ENCODE measurements around the gene PTPN14. TPM values are rescaled to one million over a fixed set of nuclear protein-coding genes. Genes with fewer than 3 reads are reported as not detected.
"Not testable (repeated sequence)": the region's sequence is repeated elsewhere in the genome, so short reads cannot be mapped to it uniquely, and the experiment has no call there.

PTPN14 gene
- polyA plus RNA-seq, 1 donor from 2014 or later = 0.08 TPM

GRCh38 chr1:214494179-214494578 lies 57.2 kb downstream of the PTPN14 start:
- H3K4me1 Mint-ChIP-seq, H3K4me3 Mint-ChIP-seq, H3K27ac Mint-ChIP-seq, H3K9me3 Mint-ChIP-seq, H3K36me3 Mint-ChIP-seq, H3K27me3 Mint-ChIP-seq: not testable (repeated sequence)

GRCh38 chr1:214493126-214493796 lies 58.1 kb downstream of the PTPN14 start:
- Mint-ChIP-seq H3K27me3 (peaks cover 2% of the 10 kb centered on the region), H3K4me3 (no peak overlapping the region), H3K27ac (no peak overlapping the region), H3K9me3 (no peaks in the 10 kb centered on the region), H3K4me1 (no peaks in the 10 kb centered on the region), H3K36me3 (no peaks in the 10 kb centered on the region)

DNA sequence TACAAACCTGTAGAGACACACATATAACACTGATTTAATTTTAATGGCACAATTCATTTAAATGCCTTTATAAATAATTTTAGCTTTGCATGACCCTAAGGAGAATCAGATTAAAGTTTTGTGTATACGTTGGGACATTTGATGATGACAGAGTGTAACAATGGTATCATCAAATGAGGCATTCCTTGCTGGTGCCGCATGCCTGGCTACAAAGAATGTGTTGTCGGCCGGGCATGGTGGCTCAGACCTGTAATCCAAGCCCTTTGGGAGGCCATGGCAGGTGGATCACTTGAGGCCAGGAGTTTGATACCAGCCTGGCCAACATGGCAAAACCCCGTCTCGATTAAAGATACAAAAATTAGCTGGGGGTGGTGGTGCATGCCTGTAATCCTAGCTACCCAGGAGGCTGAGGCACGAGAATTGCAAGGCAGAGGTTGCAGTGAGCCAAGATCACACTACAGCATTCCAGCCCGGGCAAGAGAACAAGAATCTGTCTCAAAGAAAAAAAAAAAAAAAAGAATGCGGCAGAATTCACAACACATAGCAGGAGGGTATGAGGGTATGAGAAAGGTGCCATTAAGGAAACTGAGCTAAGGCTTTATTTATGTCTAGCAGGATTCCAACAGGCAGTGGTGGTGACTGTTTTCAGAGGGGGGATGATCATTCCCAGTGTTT lies 58.9 kb downstream of the PTPN14 start:
- H3K4me3 Mint-ChIP-seq = no peak overlapping the region
- no peaks in the 10 kb centered on the region for H3K36me3 Mint-ChIP-seq
- H3K27me3 Mint-ChIP-seq = peaks cover 2% of the 10 kb centered on the region
- H3K4me1 Mint-ChIP-seq = no peaks in the 10 kb centered on the region
- no peak overlapping the region for H3K27ac Mint-ChIP-seq
- no peaks in the 10 kb centered on the region for H3K9me3 Mint-ChIP-seq

DNA sequence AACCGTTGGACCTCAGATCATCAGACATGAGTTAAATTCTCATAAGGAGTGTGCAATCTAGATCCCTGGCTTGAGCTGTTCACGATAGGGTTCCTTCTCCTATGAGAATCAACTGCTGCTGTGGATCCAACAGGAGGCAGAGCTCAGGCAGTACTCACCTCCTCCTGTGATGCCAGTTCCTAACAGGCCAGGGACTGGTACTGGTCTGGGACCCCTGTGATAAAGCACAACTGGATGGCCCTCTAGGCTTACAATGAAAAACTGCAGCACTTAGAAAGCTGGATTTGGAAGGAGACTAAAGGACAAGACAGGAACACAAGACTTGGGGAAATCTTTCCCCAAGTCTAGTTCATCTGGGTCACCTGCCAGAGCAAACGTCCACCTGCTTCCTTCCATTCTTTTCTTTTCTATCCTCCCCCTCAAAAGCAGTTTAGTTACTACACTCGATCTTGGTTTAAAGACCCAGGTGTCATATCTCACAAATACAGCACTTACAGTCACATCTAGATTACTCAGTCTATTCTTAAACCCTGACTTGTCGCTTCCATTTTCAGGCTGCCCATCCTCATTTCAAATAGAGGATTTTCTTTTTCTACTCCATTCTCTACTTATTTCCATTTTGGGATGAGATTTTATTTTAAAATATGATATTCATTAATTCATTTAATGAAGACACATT lies 59.8 kb downstream of the PTPN14 start:
- Mint-ChIP-seq H3K9me3 (no peaks in the 10 kb centered on the region), H3K36me3 (no peaks in the 10 kb centered on the region), H3K4me1 (no peaks in the 10 kb centered on the region), H3K27ac (no peak overlapping the region), H3K4me3 (no peak overlapping the region), H3K27me3 (peaks cover 4% of the 10 kb centered on the region)

- H3K36me3 Mint-ChIP-seq = no peaks in the 10 kb centered on the region
- peaks cover 0 to 1% (median 0%) of the 10 kb centered on the region in 3 donors for H3K4me1 Mint-ChIP-seq
- H3K27ac Mint-ChIP-seq = no peak overlapping the region
- H3K27me3 Mint-ChIP-seq = peaks cover 5% of the 10 kb centered on the region
- H3K4me3 Mint-ChIP-seq = no peak overlapping the region
- H3K9me3 Mint-ChIP-seq = no peaks in the 10 kb centered on the region
Observed at GRCh38 chr1:214485151-214485550, 66.3 kb downstream of the PTPN14 start.

DNA sequence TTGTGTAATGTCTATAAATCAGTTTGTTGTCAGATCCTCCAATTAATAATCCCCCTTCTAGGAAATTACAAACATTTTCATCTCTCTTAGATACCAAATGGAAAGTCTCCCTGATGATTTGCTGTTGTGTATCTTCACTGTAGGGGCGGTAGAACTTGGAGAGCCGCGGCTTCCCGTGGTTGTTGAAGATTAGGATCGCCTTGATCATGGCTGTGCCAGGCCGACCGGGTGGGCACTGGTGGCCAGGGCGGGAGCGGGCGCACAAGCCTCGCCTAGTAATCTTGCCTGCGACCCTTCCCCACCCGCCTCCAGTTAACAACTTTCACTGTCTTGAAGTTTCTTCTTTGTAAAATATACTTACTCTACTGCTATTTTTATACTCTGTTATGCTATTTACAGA lies 68.2 kb downstream of the PTPN14 start:
- not testable (repeated sequence) for H3K9me3 Mint-ChIP-seq, H3K27ac Mint-ChIP-seq, H3K4me3 Mint-ChIP-seq, H3K4me1 Mint-ChIP-seq, H3K27me3 Mint-ChIP-seq, H3K36me3 Mint-ChIP-seq

GRCh38 chr1:214481983-214482634 lies 69.3 kb downstream of the PTPN14 start:
- not testable (repeated sequence) for H3K9me3 Mint-ChIP-seq, H3K36me3 Mint-ChIP-seq, H3K4me1 Mint-ChIP-seq, H3K4me3 Mint-ChIP-seq, H3K27me3 Mint-ChIP-seq, H3K27ac Mint-ChIP-seq

GRCh38 chr1:214476986-214477870 lies 74.2 kb downstream of the PTPN14 start:
- Mint-ChIP-seq H3K9me3 (no peaks in the 10 kb centered on the region), H3K27me3 (peaks cover 5% of the 10 kb centered on the region), H3K4me1 (no peaks in the 10 kb centered on the region), H3K36me3 (no peaks in the 10 kb centered on the region), H3K4me3 (no peak overlapping the region), H3K27ac (no peak overlapping the region)

- Mint-ChIP-seq H3K4me3 (no peak overlapping the region), H3K27ac (no peak overlapping the region), H3K36me3 (no peaks in the 10 kb centered on the region), H3K9me3 (no peaks in the 10 kb centered on the region), H3K4me1 (no peaks in the 10 kb centered on the region), H3K27me3 (peaks cover 5% of the 10 kb centered on the region)
Observed at GRCh38 chr1:214476229-214476985, 75.0 kb downstream of the PTPN14 start.

GRCh38 chr1:214475746-214476145 lies 75.7 kb downstream of the PTPN14 start:
- H3K27me3 Mint-ChIP-seq = peaks cover 4% of the 10 kb centered on the region
- H3K9me3 Mint-ChIP-seq = no peaks in the 10 kb centered on the region
- H3K36me3 Mint-ChIP-seq = no peaks in the 10 kb centered on the region
- no peak overlapping the region for H3K27ac Mint-ChIP-seq
- no peaks in the 10 kb centered on the region for H3K4me1 Mint-ChIP-seq
- H3K4me3 Mint-ChIP-seq = no peak overlapping the region

DNA sequence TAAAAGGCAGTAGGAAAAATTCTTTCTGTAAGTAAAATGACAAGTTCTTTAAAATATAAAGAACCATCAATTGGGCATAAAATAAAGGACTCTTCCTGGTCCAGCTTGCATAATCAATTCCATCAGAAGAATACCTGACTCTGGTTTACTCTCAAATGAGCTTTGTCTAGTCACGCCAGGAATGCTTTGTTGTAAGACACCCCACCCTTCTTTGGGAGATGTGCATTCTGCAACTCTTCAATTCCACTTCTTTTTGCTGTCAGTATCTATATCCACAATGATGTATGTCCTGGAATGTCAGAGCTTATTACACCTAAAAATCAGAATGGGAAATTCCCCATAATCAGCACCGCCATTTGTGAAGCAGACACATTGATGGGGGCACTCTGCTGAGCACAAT lies 76.1 kb downstream of the PTPN14 start:
- Mint-ChIP-seq H3K27me3 (peaks cover 3% of the 10 kb centered on the region), H3K4me1 (no peaks in the 10 kb centered on the region), H3K27ac (no peak overlapping the region), H3K4me3 (no peak overlapping the region), H3K36me3 (no peaks in the 10 kb centered on the region), H3K9me3 (no peaks in the 10 kb centered on the region)

GRCh38 chr1:214474467-214474866 lies 76.9 kb downstream of the PTPN14 start:
- Mint-ChIP-seq H3K4me3 (no peak overlapping the region), H3K36me3 (no peaks in the 10 kb centered on the region), H3K27ac (no peak overlapping the region), H3K27me3 (peaks cover 3% of the 10 kb centered on the region), H3K9me3 (no peaks in the 10 kb centered on the region), H3K4me1 (no peaks in the 10 kb centered on the region)

DNA sequence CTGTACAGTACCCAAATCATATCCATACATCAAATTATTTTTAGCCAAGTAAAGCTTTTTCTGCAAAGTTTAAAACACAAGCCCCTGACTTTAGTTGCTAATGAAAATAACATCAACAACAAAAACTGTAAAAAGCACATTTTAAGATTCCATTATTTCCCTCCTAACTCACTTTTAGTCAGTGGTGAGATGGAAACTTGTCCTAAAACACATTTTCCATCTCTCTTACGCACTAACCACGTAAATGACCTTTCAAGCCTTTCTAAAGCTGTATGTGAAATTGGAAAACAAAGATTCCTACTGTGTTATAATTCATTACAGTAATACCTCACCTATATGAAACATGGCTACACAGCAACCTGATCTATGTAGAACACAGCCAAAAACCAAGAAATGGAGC lies 77.5 kb downstream of the PTPN14 start:
- Mint-ChIP-seq H3K27ac (no peak overlapping the region), H3K27me3 (peaks cover 3% of the 10 kb centered on the region), H3K4me3 (no peak overlapping the region), H3K36me3 (no peaks in the 10 kb centered on the region), H3K9me3 (no peaks in the 10 kb centered on the region), H3K4me1 (no peaks in the 10 kb centered on the region)

GRCh38 chr1:214473387-214473786 lies 78.0 kb downstream of the PTPN14 start:
- H3K9me3 Mint-ChIP-seq = no peaks in the 10 kb centered on the region
- H3K4me1 Mint-ChIP-seq = no peaks in the 10 kb centered on the region
- no peaks in the 10 kb centered on the region for H3K36me3 Mint-ChIP-seq
- no peak overlapping the region for H3K4me3 Mint-ChIP-seq
- peaks cover 3% of the 10 kb centered on the region for H3K27me3 Mint-ChIP-seq
- no peak overlapping the region for H3K27ac Mint-ChIP-seq

Data from IgD-negative memory B cell (primary cell).